SK-N-SH treated with all-trans-retinoic acid at 6 μM for 48 hours (cell line): ENCODE results near the gene TMEM200A.

Experiments used
- ATAC-seq: fragments of 200-7000 bp; cut with Tn5 transposase; 3 replicates; pipeline ENCODE4 v1.9.1; 2020; ENCODE audit warnings: mild to moderate bottlenecking, moderate library complexity
- ARNTL ChIP-seq: fragments of 450-650 bp; formaldehyde crosslinking; IDR thresholded peaks from 2 replicates; pipeline ENCODE4 v1.5.0; 2020; ENCODE audit warnings: low read depth, mild to moderate bottlenecking, moderate library complexity, borderline replicate concordance
- BACH2 ChIP-seq: fragments of 250-450 bp; sonication (Bioruptor Pico); IDR thresholded peaks from 2 replicates; pipeline ENCODE4 v1.9.0; 2021; ENCODE audit warnings: mild to moderate bottlenecking, borderline replicate concordance
- CSDC2 ChIP-seq: fragments of 250-450 bp; sonication (Bioruptor Pico); IDR thresholded peaks from 2 replicates; pipeline ENCODE4 v1.5.0; 2020; ENCODE audit warnings: mild to moderate bottlenecking, moderate library complexity
- ESRRG ChIP-seq: fragments of 250-450 bp; sonication (Bioruptor Pico); IDR thresholded peaks from 2 replicates; pipeline ENCODE4 v1.6.1; 2021; ENCODE audit warnings: mild to moderate bottlenecking
- GLIS3 ChIP-seq: fragments of 250-450 bp; sonication (Bioruptor Pico); IDR thresholded peaks from 2 replicates; pipeline ENCODE4 v1.5.0; 2020; ENCODE audit warnings: mild to moderate bottlenecking, moderate library complexity
- ISL1 ChIP-seq: fragments of 250-450 bp; sonication (Bioruptor Pico); IDR thresholded peaks from 2 replicates; pipeline ENCODE4 v2.1.2; 2022; ENCODE audit warnings: mild to moderate bottlenecking, moderate library complexity
- OSR1 ChIP-seq: fragments of 250-450 bp; sonication (Bioruptor Pico); IDR thresholded peaks from 2 replicates; pipeline ENCODE4 v1.8.0; 2022; ENCODE audit warnings: moderate library complexity, mild to moderate bottlenecking, inconsistent platforms
- POU6F1 ChIP-seq: fragments of 250-450 bp; sonication (Bioruptor Pico); IDR thresholded peaks from 2 replicates; pipeline ENCODE4 v1.8.0; 2021; ENCODE audit warnings: low read depth, mild to moderate bottlenecking, moderate library complexity, borderline replicate concordance
- PPARA ChIP-seq: fragments of 250-450 bp; sonication (Bioruptor Pico); IDR thresholded peaks from 2 replicates; pipeline ENCODE4 v1.5.0; 2020; ENCODE audit warnings: mild to moderate bottlenecking, borderline replicate concordance
- RARB ChIP-seq: fragments of 250-450 bp; sonication (Bioruptor Pico); IDR thresholded peaks from 2 replicates; pipeline ENCODE4 v1.8.0; 2021; ENCODE audit warnings: mild to moderate bottlenecking, moderate library complexity
- SNAI2 ChIP-seq: fragments of 250-450 bp; sonication (Bioruptor Pico); IDR thresholded peaks from 2 replicates; pipeline ENCODE4 v1.5.0; 2020; ENCODE audit warnings: mild to moderate bottlenecking, moderate library complexity
- TCF4 ChIP-seq: fragments of 250-450 bp; sonication (Bioruptor Pico); IDR thresholded peaks from 2 replicates; pipeline ENCODE4 v1.8.0; 2021; ENCODE audit warnings: mild to moderate bottlenecking, moderate library complexity, borderline replicate concordance
- TSHZ2 ChIP-seq: fragments of 250-450 bp; sonication (Bioruptor Pico); IDR thresholded peaks from 2 replicates; pipeline ENCODE4 v1.5.0; 2020; ENCODE audit warnings: mild to moderate bottlenecking, moderate library complexity
- ZC3H10 ChIP-seq: fragments of 250-450 bp; sonication (Bioruptor Pico); IDR thresholded peaks from 2 replicates; pipeline ENCODE4 v1.5.1; 2021; ENCODE audit warnings: mild to moderate bottlenecking, moderate library complexity
- ZFP3 ChIP-seq: fragments of 250-450 bp; sonication (Bioruptor Pico); IDR thresholded peaks from 2 replicates; pipeline ENCODE4 v1.5.0; 2020; ENCODE audit warnings: mild to moderate bottlenecking, moderate library complexity
- ZFP30 ChIP-seq: fragments of 450-650 bp; formaldehyde crosslinking; IDR thresholded peaks from 2 replicates; pipeline ENCODE4 v1.5.0; 2022; ENCODE audit warnings: mild to moderate bottlenecking, moderate library complexity
- ZNF565 ChIP-seq: fragments of 450-650 bp; formaldehyde crosslinking; conservative IDR thresholded peaks from 2 replicates; pipeline ENCODE4 v1.5.0; 2020; ENCODE audit warnings: low read depth, mild to moderate bottlenecking, moderate library complexity
- ZNF8 ChIP-seq: fragments of 450-650 bp; formaldehyde crosslinking; IDR thresholded peaks from 2 replicates; pipeline ENCODE4 v1.5.0; 2020; ENCODE audit warnings: mild to moderate bottlenecking, moderate library complexity
- TF ChIP-seq, protein P1 (sequence below): fragments of 250-450 bp; sonication (Bioruptor Pico); IDR thresholded peaks from 2 replicates; pipeline ENCODE4 v1.5.1; 2020; ENCODE audit warnings: low read depth, mild to moderate bottlenecking, moderate library complexity
- TF ChIP-seq, protein P2 (sequence below): fragments of 250-450 bp; sonication (Bioruptor Pico); IDR thresholded peaks from 2 replicates; pipeline ENCODE4 v1.8.0; 2020; ENCODE audit warnings: mild to moderate bottlenecking, moderate library complexity, borderline replicate concordance

Gene TMEM200A

GRCh38 chr6:130466748-130467061, 100.9 kb downstream of the TMEM200A start:
- TF ChIP-seq CSDC2 (CRISPR knock-in tag): no peak
- no peak for TF ChIP-seq ZFP3 (CRISPR knock-in tag)
- no peak for TF ChIP-seq PPARA (CRISPR knock-in tag)
- TF ChIP-seq POU6F1 (CRISPR knock-in tag): no peak
- no peak for TF ChIP-seq ZFP30 (CRISPR knock-in tag)
- TF ChIP-seq ESRRG (CRISPR knock-in tag): no peak
- no peak for TF ChIP-seq ZC3H10 (CRISPR knock-in tag)
- TF ChIP-seq BACH2 (CRISPR knock-in tag): no peak
- TF ChIP-seq, protein P1, sequence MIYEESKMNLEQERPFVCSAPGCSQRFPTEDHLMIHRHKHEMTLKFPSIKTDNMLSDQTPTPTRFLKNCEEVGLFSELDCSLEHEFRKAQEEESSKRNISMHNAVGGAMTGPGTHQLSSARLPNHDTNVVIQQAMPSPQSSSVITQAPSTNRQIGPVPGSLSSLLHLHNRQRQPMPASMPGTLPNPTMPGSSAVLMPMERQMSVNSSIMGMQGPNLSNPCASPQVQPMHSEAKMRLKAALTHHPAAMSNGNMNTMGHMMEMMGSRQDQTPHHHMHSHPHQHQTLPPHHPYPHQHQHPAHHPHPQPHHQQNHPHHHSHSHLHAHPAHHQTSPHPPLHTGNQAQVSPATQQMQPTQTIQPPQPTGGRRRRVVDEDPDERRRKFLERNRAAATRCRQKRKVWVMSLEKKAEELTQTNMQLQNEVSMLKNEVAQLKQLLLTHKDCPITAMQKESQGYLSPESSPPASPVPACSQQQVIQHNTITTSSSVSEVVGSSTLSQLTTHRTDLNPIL (CRISPR knock-in tag): no peak
- TF ChIP-seq ZNF565 (CRISPR knock-in tag): no peak
- TF ChIP-seq OSR1: no peak
- TF ChIP-seq TCF4 (CRISPR knock-in tag): no peak
- no peak for TF ChIP-seq ISL1 (CRISPR knock-in tag)
- no peak for TF ChIP-seq ARNTL
- no peak for TF ChIP-seq GLIS3 (CRISPR knock-in tag)
- TF ChIP-seq SNAI2: no peak
- TF ChIP-seq, protein P2, sequence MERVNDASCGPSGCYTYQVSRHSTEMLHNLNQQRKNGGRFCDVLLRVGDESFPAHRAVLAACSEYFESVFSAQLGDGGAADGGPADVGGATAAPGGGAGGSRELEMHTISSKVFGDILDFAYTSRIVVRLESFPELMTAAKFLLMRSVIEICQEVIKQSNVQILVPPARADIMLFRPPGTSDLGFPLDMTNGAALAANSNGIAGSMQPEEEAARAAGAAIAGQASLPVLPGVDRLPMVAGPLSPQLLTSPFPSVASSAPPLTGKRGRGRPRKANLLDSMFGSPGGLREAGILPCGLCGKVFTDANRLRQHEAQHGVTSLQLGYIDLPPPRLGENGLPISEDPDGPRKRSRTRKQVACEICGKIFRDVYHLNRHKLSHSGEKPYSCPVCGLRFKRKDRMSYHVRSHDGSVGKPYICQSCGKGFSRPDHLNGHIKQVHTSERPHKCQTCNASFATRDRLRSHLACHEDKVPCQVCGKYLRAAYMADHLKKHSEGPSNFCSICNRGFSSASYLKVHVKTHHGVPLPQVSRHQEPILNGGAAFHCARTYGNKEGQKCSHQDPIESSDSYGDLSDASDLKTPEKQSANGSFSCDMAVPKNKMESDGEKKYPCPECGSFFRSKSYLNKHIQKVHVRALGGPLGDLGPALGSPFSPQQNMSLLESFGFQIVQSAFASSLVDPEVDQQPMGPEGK (CRISPR knock-in tag): no peak
- TF ChIP-seq ZNF8: no peak
- TF ChIP-seq TSHZ2 (CRISPR knock-in tag): no peak
- ATAC-seq: peak; percentile 86

DNA sequence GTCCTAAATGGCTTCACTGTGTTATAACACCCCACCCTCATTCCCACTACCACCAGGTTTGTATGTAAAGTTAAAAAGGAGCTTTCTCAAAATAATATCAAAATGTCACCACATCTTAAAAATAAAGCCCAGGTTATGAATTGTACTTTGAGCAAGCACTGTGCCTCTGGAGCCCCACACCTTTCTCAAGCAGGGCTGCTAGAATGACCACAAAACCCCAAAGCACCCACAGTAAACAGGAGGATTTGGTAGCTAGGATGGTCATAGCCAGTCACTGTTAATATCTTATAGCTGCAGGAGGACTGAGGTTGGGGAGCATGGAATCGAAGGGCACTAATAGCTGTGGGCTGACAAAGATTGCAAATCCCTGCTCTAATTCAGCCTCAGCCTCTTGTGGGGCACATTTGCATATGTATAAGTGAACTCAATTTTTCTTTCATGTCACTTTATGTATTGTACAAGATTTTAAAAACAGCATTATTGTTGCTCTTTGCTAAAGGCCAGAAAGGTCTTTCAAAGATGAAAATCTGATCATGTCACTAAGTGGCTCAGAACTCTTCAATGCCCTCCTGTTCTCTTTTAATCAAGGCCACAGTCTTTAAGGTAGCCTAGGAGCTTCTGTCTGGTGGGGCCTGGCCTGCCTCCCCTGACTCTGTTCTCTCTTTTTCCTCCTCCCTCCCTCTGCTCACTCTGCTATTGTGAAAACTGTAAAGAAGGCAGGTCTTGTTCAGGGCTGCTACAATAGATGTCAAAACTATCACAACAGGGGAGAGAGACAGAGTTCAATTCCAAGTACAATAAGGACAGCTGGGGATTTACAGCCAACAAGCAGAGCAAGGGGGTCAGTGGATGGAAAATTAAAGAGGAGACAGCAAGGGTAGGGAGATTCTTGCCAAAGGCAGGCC, 101.6 kb downstream of the TMEM200A start:
- ATAC-seq: peak; percentile 17; the same call in 1 of the 3 replicates
- no peak for TF ChIP-seq SNAI2
- TF ChIP-seq TCF4 (CRISPR knock-in tag): no peak
- TF ChIP-seq BACH2 (CRISPR knock-in tag): no peak
- no peak for TF ChIP-seq CSDC2 (CRISPR knock-in tag)
- no peak for TF ChIP-seq POU6F1 (CRISPR knock-in tag)
- no peak for TF ChIP-seq RARB
- TF ChIP-seq, protein P1 (CRISPR knock-in tag): no peak
- TF ChIP-seq, all 23 proteins: peak for 0
